H7 (cell line): Measurements from ENCODE around the gene CORO6. TPM values are rescaled to one million over a fixed set of nuclear protein-coding genes. Genes with fewer than 3 reads are reported as not detected.

Experiments used
- DNase-seq: peaks from one replicate; pipeline ENCODE4 v3.0.0; 2012
- H3K27me3 ChIP-seq: 2 replicates; pipeline ENCODE4 v1.6.0; 2011; ENCODE audit warnings: mild to moderate bottlenecking, low read length; ENCODE audit not compliant: control insufficient read depth, insufficient read depth
- H3K36me3 ChIP-seq: replicated peaks from 2 replicates; pipeline ENCODE4 v1.5.1; 2011; ENCODE audit warnings: low read length; ENCODE audit not compliant: control insufficient read depth, insufficient read depth
- H3K4me3 ChIP-seq: 2 replicates; pipeline ENCODE4 v1.5.1; 2011; ENCODE audit warnings: low read depth, mild to moderate bottlenecking, control low read depth, low read length, moderate library complexity; ENCODE audit not compliant: insufficient read depth
- total RNA-seq: library from RNA; depleted of rRNA; stranded (reverse); fragments of >200 nt; shearing (Covaris generic); gene quantifications from 2 replicates; pipeline ENCODE4 v1.2.3, GENCODE V29; 2014

Gene CORO6
- total RNA-seq, 1 experiment from 2014 or later: 3.9 TPM

DNA sequence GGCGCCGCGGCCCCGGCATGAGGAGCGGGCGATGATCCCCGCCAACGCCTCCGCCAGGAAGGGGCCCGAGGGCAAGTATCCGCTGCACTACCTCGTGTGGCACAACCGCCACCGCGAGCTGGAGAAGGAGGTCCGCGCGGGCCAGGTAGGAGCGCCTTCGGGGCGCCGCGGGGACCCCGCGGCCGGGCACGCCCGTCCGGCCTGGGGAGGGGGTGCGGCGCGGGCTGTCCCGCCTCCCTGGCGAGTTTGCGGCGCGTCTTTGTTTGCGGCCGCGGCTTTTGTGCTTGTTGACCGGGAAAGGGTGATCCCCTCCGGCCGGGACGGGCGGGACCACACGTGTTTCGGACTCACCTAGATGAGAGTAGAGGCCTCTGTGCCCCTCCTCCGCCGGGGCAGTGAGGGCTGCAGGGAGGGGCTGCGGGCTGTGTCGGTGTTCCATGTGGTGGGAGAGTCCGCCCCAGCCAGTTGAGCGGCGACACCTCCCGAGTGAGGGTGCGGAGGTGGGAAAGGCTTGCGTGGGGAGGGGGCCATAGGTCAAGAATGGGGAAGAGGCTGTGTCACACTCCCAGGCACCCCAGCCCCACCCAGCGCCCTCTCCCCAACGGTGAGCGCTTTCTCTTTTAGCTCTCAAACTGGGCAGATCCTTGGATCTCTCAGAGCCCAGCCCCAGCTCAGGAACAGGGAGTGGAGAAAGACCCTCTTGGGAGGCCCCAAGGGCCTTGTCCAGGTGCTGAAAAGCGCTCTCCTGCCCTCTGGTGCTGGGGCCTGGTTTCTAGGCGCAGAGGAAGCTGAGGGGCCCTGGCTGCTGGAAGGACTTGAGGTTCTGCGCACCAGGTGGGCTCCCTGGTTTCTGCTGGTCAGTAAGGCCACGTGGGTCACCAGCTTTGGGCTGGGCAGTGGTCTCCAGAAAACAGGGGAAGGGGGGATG lies 28.9 kb downstream of the CORO6 start:
- no peaks in the 10 kb centered on the region for H3K36me3 ChIP-seq
- DNase-seq: peak; percentile 90
- H3K4me3 ChIP-seq: peak overlapping the region; percentile 47
- H3K27me3 ChIP-seq: peaks cover 22% of the 10 kb centered on the region

DNA sequence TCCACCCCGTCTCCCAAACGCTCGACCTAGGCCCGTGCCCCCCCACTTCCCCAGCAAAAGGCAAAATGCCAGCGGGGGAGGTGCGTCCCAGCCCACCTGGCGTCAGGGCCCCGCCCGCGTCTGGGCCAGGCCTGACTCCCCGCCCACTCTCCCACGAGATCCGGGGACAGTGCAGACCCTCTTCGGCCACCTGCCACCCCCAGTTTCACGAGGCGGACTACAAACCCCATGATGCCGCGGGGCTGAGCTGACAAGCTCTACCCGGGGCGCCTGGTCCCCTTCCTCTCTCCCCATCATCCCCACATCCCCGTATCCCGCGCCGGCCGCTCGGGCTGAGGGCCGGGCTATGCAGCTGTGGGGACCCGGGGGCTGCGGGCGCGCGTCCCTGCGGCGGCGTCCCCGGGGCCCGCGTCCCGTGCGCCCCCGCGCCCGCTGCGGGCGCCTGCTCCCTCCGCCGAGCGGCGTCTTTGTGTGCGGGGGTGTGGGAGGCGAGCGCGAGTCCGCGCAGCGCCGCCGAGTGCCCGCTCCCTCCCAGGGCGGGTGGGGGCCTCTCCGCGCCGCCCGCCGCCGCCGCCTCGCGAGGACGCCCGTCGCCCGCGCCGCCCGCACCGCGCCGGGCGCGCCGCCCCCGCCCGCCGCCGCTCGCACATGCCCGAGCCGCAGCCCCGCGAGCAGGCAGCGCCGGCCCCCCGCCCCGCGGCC lies 29.7 kb downstream of the CORO6 start, which contains the start of gene ANKRD13B:
Gene ANKRD13B (plus strand): TSS at position 283 of the 702 bp plus-strand sequence. CDS start 490 bp downstream, outside the sequence.
- peak within 1 kb of the TSS; percentile 70 for H3K4me3 ChIP-seq
- H3K27me3 ChIP-seq: peaks cover 24% of the 10 kb centered on the region
- DNase-seq: peak; percentile 85
- no peaks in the 10 kb centered on the region for H3K36me3 ChIP-seq

DNA sequence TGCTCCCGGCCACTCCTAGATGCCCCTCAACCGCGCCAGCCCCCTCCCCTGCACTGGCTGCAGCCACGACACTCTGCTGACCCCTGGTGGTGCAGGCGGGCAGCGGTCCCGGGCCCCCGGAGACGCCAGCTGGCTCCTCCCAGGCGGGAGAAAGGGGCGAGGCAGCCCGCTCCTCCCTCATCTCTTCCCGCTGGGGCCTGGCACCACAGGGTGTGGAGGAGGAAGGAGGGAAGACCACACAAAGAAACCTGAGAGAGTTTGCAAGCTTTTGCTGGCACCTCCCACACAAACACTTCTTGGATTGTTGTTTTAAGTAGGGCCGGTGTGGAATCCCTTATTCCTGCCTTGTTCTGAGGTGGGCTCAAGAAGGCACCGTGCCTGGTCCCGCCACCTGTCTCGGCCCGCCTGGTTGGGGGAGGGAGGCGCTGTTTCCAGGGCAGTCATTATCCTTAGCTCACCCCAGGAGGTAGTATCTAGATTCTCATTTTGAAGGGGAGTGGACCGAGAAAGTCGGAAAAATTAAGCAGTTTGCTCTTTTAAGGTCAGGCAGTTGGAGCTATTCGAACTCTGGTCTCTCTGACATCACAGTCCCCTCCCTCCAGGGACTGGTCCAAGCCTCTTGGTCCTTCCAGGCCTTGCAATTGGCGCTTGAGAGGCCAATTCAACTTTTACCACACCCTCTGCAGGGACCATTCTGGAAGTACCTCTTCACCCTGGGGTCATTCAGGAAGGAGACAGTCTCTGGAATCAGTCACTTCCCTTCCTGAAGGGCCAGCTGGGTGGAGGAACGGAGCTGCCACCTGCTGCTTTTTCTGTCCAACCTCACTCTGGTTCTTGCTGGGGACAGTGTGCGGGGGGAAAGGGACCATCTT lies 30.7 kb downstream of the CORO6 start:
- Histone ChIP-seq H3K4me3 (peak overlapping the region; percentile 70), H3K27me3 (peaks cover 24% of the 10 kb centered on the region), H3K36me3 (no peaks in the 10 kb centered on the region)
- peak; percentile 99 for DNase-seq

DNA sequence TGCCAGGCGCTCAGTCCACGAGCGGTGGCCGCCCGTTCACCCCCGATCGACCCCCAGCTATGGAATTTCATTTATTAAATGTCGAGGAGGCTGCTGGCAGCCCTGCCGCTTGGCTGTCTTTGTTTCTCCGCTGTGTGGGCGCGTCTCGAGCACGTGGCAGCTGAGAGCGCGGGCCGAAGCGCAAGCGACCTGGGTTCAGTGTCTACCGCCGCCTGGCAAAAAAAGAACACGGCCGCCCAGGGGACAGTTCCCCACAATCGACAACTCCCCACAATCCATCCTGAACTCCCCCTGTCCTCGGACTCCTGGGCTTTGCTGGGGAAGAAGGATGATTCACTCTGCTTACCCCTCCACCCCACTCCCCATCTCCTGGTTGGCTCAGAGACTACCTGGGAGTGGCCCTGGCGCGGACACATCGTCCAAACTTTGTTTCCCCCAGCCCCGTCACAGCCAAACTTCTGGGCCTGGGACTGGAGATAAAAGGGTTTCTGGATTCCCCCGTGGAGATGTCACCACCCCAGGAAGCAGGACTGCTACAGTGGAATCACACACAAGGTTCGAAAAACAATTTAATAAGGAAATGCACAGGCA lies 31.5 kb downstream of the CORO6 start:
- Histone ChIP-seq H3K4me3 (peak overlapping the region; percentile 70), H3K36me3 (no peaks in the 10 kb centered on the region), H3K27me3 (peaks cover 24% of the 10 kb centered on the region)
- DNase-seq: peak; percentile 91

DNA sequence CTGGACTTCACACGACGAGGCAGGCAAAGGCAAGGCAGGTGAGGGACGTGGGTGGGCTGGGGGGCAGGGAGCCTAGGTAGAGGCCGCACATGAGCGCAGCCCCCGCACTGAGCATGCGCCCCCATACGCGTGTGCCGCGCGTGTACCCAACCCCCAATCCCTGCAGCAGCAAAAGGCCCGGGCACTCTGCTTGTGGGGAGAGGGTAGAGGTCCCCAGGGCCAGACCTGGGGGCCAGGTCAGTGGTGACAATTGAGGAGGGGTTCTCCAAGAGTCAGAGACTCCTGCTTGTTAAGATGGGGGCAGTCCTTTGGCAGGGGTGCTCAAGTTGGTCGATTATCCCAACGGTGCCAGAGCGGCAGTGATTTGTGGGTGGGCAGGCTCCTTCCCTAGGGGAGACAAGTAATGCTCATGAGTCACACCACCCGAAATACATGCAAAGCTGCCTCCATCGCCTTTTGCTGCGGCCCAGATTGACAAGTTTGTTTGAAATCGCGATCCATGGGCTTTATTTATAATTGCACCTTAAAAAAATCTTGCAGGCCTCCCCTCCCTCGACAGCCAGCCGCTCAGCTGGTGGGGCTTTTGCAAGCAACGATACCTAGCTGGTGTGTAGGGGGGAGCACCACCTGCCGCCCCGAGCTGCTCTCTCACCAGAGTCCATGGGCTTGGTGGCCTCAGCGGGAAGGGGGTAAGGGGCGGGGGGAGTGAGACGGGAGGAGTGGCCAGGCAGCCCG lies 32.1 kb downstream of the CORO6 start:
- Histone ChIP-seq H3K4me3 (peak overlapping the region; percentile 70), H3K27me3 (peaks cover 24% of the 10 kb centered on the region), H3K36me3 (no peaks in the 10 kb centered on the region)
- DNase-seq: peak; percentile 84

DNA sequence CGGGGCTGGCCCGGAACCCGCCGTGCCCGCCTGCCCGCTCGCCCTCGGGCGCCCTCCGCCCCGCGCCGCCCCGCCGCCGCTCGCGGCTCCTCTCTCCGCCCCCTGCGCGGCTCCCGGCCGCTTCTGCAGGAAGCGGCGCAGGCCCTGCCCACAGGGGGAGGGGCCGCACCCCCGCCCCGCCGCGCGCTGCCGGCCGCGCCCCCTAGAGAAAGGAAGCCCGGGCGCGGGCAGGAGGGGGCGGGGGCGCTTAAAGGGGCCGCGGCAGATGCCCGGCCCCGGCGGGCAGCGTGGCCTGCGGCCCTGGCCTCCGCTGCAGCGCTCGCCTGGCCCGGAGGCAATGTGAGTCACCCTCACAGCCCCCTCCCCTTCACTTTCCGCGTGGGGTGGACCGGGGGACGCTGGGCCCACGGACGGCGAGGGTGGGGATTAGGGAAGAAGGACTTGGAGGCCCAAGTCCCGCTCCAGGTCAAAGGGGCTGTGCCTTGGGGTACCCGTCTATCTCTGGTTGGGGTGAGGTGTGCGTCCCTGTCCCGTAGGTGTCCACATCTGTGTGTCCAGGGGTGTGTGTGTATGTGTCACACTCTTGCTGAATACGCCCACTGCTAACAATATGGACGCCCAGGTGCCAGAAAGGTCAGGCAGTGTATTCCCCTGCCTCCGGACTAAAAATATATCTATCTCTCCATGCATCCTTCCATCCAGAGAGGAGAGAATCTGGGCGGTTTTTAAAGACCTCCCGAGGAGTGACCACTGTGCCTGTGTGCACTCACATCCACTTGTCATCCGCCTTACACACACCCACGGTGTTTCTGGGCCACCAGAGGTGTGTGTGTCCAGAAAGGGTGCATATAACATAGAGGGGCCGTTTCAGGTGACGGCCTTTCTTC lies 32.9 kb downstream of the CORO6 start, which contains the start of gene GIT1:
Gene GIT1 (minus strand): TSS at position 125 of the 887 bp plus-strand sequence. CDS start 270 bp downstream, outside the sequence.
- peak; percentile 99 for DNase-seq
- Histone ChIP-seq H3K36me3 (no peaks in the 10 kb centered on the region), H3K27me3 (peaks cover 23% of the 10 kb centered on the region), H3K4me3 (peak within 1 kb of the TSS; percentile 70)

DNA sequence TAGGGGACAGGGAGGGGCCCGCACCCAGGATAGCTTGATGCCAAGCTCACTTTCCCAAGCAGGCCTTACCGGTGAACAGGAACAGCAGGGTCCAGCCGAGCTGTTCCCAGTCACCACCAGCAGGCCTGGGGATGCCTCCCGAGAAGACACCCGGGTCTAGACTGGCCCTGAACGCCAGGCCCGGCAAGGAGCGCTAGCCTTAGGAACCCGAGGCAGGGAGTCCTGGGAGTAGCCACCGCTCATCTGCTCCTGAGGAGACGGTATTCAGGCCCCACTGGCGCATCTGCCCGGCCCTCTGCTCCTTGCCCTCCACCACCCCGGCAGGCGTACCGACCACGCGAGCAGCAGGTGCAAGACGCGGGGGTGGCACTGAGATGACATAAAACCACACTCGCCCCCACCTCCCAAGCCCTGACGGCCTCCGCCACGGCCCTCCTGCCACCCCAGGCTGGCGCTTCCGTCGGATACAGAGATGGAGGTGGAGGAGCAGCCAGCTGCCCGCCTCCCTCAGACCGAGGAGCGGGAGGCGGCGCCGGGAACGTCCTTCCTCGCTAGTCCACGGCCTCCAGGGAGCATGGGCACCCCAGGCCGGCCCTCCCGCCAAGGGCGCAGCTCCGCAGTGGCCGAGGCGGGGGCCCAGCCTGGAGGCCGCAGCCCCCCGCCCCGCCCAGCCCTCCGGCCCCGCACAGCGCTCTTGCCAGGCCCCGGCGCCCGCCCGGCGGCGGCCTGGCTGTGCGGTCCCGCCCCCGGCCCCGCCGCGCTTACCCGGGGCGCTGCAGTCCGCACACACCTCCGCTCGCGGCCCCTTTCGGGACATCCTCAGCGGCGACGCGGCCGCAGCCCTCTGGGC lies 33.9 kb downstream of the CORO6 start:
- peak; percentile 80 for DNase-seq
- H3K4me3 ChIP-seq: peak overlapping the region; percentile 69
- peaks cover 16% of the 10 kb centered on the region for H3K27me3 ChIP-seq
- H3K36me3 ChIP-seq: no peaks in the 10 kb centered on the region

DNA sequence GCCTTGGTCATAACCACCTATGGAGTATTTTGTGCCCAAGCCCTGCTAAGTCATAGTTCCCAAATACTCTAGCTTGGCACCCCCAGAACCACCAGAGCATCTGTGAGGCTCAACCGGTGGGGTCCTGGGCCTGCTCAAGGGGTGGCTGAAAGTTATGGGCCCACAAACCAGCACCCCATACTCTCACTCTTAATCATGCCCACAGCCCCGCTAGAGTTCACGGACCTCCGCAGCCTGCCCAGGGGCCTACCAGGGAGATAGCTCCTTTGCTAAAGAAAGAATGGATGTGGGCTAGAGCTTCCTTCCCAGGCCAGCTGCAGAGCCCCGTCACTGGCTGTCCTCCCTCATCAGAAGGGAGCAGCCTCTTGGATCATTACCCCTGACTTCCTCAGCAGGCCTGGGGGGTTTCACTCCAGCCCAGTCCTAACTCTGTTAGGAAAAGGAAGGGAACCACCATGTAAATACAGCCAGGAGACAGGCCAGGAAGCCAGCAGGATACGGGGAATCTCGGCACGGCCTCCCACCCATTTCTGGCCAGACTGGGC lies 34.6 kb downstream of the CORO6 start:
- Histone ChIP-seq H3K36me3 (no peaks in the 10 kb centered on the region), H3K4me3 (peak overlapping the region; percentile 69), H3K27me3 (peaks cover 12% of the 10 kb centered on the region)
- DNase-seq: no peak

DNA sequence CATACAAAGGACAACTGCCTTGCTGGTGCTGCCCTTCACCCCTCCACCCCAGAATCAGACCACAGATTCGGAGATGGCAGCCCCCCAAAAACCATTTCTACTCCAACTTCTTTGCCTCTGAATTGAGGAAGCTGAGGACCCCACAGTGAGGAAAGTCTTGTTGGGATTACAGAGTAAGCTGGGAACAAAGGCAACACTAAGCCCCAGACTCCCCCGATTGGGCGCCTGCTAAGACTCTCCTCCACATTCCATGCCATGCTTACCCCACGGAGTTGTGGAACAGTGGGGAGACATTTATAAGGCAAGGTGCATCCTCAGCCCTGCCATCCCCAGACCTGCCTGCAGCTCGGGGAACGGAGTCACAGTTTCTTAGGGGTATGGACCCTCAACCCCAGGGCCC lies 35.1 kb downstream of the CORO6 start:
- peaks cover 9% of the 10 kb centered on the region for H3K27me3 ChIP-seq
- no peak for DNase-seq
- H3K4me3 ChIP-seq: no peak overlapping the region
- H3K36me3 ChIP-seq: no peaks in the 10 kb centered on the region; the same call in 1 of the 2 replicates

DNA sequence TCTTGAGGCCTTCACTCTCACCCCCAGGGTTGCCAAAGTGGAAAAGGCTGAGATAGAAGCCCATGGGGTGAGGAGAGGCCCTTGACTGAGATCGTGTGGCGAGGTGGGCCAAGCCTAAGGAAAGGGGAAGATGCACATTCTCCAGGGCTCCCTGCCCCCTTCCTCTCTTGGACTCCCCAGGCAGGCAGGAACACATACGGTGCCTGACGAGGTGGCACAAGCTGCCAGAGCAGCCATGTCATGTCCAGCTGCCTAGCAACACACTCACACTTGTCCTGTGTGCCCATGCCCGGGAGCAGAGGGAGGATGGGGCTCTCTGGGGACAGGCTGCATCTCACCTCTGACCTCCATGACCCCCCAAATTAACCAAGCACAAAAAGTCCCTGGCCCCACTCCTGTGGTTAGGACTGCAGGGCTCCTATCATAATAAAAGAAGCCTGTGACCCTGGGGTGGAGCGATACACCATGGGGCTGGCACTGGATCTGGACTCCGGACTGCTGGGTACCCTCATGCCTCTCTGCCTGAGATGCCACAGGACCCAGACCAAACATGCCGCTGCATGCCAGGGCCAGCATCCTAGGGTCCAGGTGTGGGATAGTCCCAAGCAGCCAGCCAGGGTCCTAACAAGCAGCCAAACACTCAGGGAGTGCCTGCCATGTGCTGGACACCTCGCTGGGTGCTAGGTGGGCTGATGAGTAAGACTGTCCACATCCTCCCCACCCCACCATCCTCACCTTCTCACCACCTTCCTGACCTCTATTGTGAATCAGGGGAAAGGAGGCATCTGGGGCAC lies 35.8 kb downstream of the CORO6 start:
- Histone ChIP-seq H3K36me3 (no peaks in the 10 kb centered on the region; the same call in 1 of the 2 replicates), H3K4me3 (no peak overlapping the region), H3K27me3 (peaks cover 9% of the 10 kb centered on the region)
- DNase-seq: no peak

DNA sequence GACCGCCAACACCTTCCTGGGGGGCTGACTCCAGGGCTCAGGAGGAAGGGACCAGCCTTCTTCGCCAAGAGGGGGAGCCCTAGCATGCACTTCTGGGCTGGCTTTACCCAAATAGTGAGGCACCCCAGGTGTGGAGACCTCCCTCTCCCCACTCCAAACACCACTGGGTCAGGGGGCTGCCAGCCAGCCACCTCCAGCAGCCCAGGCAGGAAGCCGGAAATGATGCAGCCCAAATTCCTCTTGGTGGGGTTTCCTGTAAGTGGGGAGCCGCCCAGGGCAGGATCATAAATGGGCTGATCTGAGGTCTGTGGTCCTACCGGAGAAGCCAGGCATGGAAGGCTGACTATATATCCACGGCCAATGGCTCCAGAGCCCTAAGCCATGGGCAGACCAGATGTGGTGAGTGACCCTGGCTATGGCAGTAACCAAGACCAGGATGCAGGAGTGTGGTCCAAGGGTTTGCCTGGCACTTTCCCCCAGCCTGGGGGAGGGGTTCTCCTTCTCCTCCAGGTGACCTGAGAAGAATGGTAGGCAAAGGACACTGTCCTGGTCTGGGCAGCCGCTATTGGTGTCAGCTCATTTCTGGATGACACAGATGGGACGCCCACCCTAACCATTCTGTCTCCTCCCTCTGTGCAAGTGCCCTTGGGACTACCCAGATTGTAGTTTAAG lies 37.5 kb downstream of the CORO6 start:
- no peak overlapping the region for H3K4me3 ChIP-seq

More for the DNA sequence above, 37.5 kb downstream of the CORO6 start:
- peak; percentile 79 for DNase-seq
- Histone ChIP-seq H3K36me3 (no peaks in the 10 kb centered on the region; the same call in 1 of the 2 replicates), H3K27me3 (peaks cover 6% of the 10 kb centered on the region)
